BE2C (cell line): ENCODE measurements around the gene CHRND.

ENCODE experiments used
- DNase-seq: peaks from one replicate; pipeline ENCODE4 v3.0.0-alpha.2; 2020
- H3K27me3 ChIP-seq: fragments of 250-450 bp; sonication (Bioruptor Pico); 2 replicates; pipeline ENCODE4 v1.5.1; 2020; ENCODE audit warnings: mild to moderate bottlenecking
- H3K36me3 ChIP-seq: fragments of 250-450 bp; sonication (Bioruptor Pico); 2 replicates; pipeline ENCODE4 v1.5.1; 2020; ENCODE audit warnings: mild to moderate bottlenecking
- H3K4me1 ChIP-seq: fragments of 250-450 bp; sonication (Bioruptor Pico); 2 replicates; pipeline ENCODE4 v1.5.1; 2020
- H3K4me3 ChIP-seq: 2 replicates; pipeline ENCODE4 v1.5.1; 2011; ENCODE audit warnings: low read depth, low read length
- H3K9me3 ChIP-seq: fragments of 250-450 bp; sonication (Bioruptor Pico); 2 replicates; pipeline ENCODE4 v1.5.1; 2020
- CTCF ChIP-seq: IDR thresholded peaks from 2 replicates; pipeline ENCODE4 v1.5.1; 2012; ENCODE audit warnings: mild to moderate bottlenecking, low read depth, low read length

The CHRND gene

GRCh38 chr2:232534940-232535651 is 9.1 kb downstream of the CHRND start:
- no peaks in the 10 kb centered on the region for H3K36me3 ChIP-seq
- no peak for TF ChIP-seq CTCF
- H3K27me3 ChIP-seq = no peaks in the 10 kb centered on the region
- DNase-seq = no peak
- H3K4me1 ChIP-seq = peaks cover 7% of the 10 kb centered on the region; the same call in 1 of the 2 replicates
- no peak overlapping the region for H3K4me3 ChIP-seq
- no peaks in the 10 kb centered on the region for H3K9me3 ChIP-seq

- no peak for DNase-seq
- Histone ChIP-seq H3K4me1 (peaks cover 7% of the 10 kb centered on the region; the same call in 1 of the 2 replicates), H3K36me3 (no peaks in the 10 kb centered on the region), H3K4me3 (no peak overlapping the region), H3K9me3 (no peaks in the 10 kb centered on the region), H3K27me3 (no peaks in the 10 kb centered on the region)
- no peak for TF ChIP-seq CTCF
Measured at GRCh38 chr2:232535761-232536530, 10.0 kb downstream of the CHRND start.

GRCh38 chr2:232537079-232537478 is 11.1 kb downstream of the CHRND start:
- H3K9me3 ChIP-seq = no peaks in the 10 kb centered on the region
- peak; percentile 50 for TF ChIP-seq CTCF
- no peak for DNase-seq

GRCh38 chr2:232537499-232537898 is 11.5 kb downstream of the CHRND start:
- Histone ChIP-seq H3K9me3 (no peaks in the 10 kb centered on the region), H3K4me3 (no peak overlapping the region), H3K4me1 (peaks cover 7% of the 10 kb centered on the region; the same call in 1 of the 2 replicates), H3K27me3 (no peaks in the 10 kb centered on the region), H3K36me3 (no peaks in the 10 kb centered on the region)
- TF ChIP-seq CTCF = no peak
- no peak for DNase-seq

More at GRCh38 chr2:232537079-232537478, 11.1 kb downstream of the CHRND start:
- Histone ChIP-seq H3K27me3 (no peaks in the 10 kb centered on the region), H3K36me3 (no peaks in the 10 kb centered on the region), H3K4me1 (peaks cover 7% of the 10 kb centered on the region; the same call in 1 of the 2 replicates), H3K4me3 (no peak overlapping the region)

GRCh38 chr2:232538671-232539070 is 12.7 kb downstream of the CHRND start:
- H3K9me3 ChIP-seq = no peaks in the 10 kb centered on the region
- no peak for TF ChIP-seq CTCF
- no peaks in the 10 kb centered on the region for H3K4me1 ChIP-seq
- H3K36me3 ChIP-seq = no peaks in the 10 kb centered on the region; the same call in 1 of the 2 replicates
- DNase-seq = no peak
- H3K27me3 ChIP-seq = no peaks in the 10 kb centered on the region
- H3K4me3 ChIP-seq = no peak overlapping the region
